HG02678 (cell line): ENCODE data around the gene NUDT3.
"Not testable (repeated sequence)": the region's sequence is repeated elsewhere in the genome, so short reads cannot be mapped to it uniquely, and the experiment has no call there.

Experiments
- ATAC-seq: cut with Tn5 transposase; IDR thresholded peaks from one replicate; pipeline ENCODE4 v1.9.1; 2021; ENCODE audit warnings: mild to moderate bottlenecking, moderate library complexity; ENCODE audit not compliant: unreplicated experiment

Gene NUDT3

GRCh38 chr6:34393191-34393965 is 909 bp upstream of the NUDT3 start:
- no peak for ATAC-seq

GRCh38 chr6:34391786-34392496 is 528 bp downstream of the NUDT3 start:
- peak; percentile 16 for ATAC-seq

- ATAC-seq = no peak
These were observed 1.0 kb downstream of the NUDT3 start for GRCh38 chr6:34391473-34391785.

- no peak for ATAC-seq
These were observed 1.7 kb downstream of the NUDT3 start for GRCh38 chr6:34390531-34391472.

- no peak for ATAC-seq
These were observed 3.4 kb downstream of the NUDT3 start for GRCh38 chr6:34389034-34389433.

GRCh38 chr6:34388421-34388820 is 4.0 kb downstream of the NUDT3 start:
- no peak for ATAC-seq

- ATAC-seq = no peak
These were observed 5.9 kb downstream of the NUDT3 start for GRCh38 chr6:34386316-34387137.

GRCh38 chr6:34385793-34386195 is 6.7 kb downstream of the NUDT3 start:
- ATAC-seq = no peak

GRCh38 chr6:34384321-34385153 is 7.9 kb downstream of the NUDT3 start:
- no peak for ATAC-seq

- no peak for ATAC-seq
These were observed 8.7 kb downstream of the NUDT3 start for GRCh38 chr6:34383656-34384320.

GRCh38 chr6:34383161-34383631 is 9.3 kb downstream of the NUDT3 start:
- no peak for ATAC-seq

- ATAC-seq = no peak
These were observed 11.4 kb downstream of the NUDT3 start for GRCh38 chr6:34381081-34381480.

GRCh38 chr6:34378470-34378869 is 14.0 kb downstream of the NUDT3 start:
- ATAC-seq = no peak

- no peak for ATAC-seq
These were observed 14.5 kb downstream of the NUDT3 start for GRCh38 chr6:34377984-34378383.

GRCh38 chr6:34377571-34377970 is 14.9 kb downstream of the NUDT3 start:
- not testable (repeated sequence) for ATAC-seq

GRCh38 chr6:34375833-34376232 is 16.6 kb downstream of the NUDT3 start:
- ATAC-seq = no peak

GRCh38 chr6:34374508-34374907 is 18.0 kb downstream of the NUDT3 start:
- ATAC-seq = no peak

GRCh38 chr6:34374069-34374468 is 18.4 kb downstream of the NUDT3 start:
- ATAC-seq = no peak

- no peak for ATAC-seq
These were observed 19.0 kb downstream of the NUDT3 start for GRCh38 chr6:34373511-34373910.
